Adipose tissue (tissue), 3 donors: ENCODE data around the gene PTEN. TPM values are rescaled to one million over a fixed set of nuclear protein-coding genes. Genes with fewer than 3 reads are reported as not detected.

ENCODE experiments used
- H3K27ac ChIP-seq: one replicate; pipeline ENCODE4 v1.5.1; 2013; ENCODE audit warnings: low read depth, low read length
- WGBS, 3 donors: extraction: QIAGEN DNeasy Blood & Tissue Kit; methylation state at CpG; one replicate each; pipeline ENCODE4 v1.1.7; 2013; 5-methylcytosine and 5-hydroxymethylcytosine counted together
- polyA plus RNA-seq, 3 donors: library from polyadenylated mRNA; stranded (reverse); fragments of 200-250 nt; gene quantifications; one replicate each; pipeline ENCODE4 v1.2.3, GENCODE V29; 2013
- donor health status: healthy with polysubstance abuse.
- donor health status: Bipolar disorder and iron deficiency.
- donor health status: healthy.

The PTEN gene
- polyA plus RNA-seq, 3 donors: 18.1 to 106 (median 46.5) TPM

- 66 to 78% (median 66%) methylated on average over 3 of the region's 3 CpGs for WGBS, 3 donors
- no peak overlapping the region for H3K27ac ChIP-seq
Measured at GRCh38 chr10:87935290-87936141, 72.1 kb downstream of the PTEN start.

GRCh38 chr10:87940210-87940609, 76.8 kb downstream of the PTEN start:
- 94 to 98% (median 95%) methylated on average over 6 of the region's 6 CpGs for WGBS, 3 donors
- H3K27ac ChIP-seq: no peak overlapping the region

GRCh38 chr10:87942884-87943527, 79.6 kb downstream of the PTEN start:
- WGBS, 3 donors: 77 to 96% (median 91%) methylated on average over 1 of the region's 1 CpG
- no peak overlapping the region for H3K27ac ChIP-seq

GRCh38 chr10:87945984-87946383, 82.6 kb downstream of the PTEN start:
- no peak overlapping the region for H3K27ac ChIP-seq
- WGBS, 3 donors: 56 to 88% (median 75%) methylated on average over 6 of the region's 6 CpGs

- H3K27ac ChIP-seq: no peak overlapping the region
- WGBS, 3 donors: 20 to 72% (median 48%) methylated on average over 2 of the region's 2 CpGs
Measured at GRCh38 chr10:87952612-87953011, 89.2 kb downstream of the PTEN start.

GRCh38 chr10:87956055-87956454, 92.6 kb downstream of the PTEN start:
- no peak overlapping the region for H3K27ac ChIP-seq

- WGBS, 3 donors: 69 to 75% (median 71%) methylated on average over 5 of the region's 5 CpGs
- no peak overlapping the region for H3K27ac ChIP-seq
Measured at GRCh38 chr10:87957702-87958101, 94.3 kb downstream of the PTEN start.

GRCh38 chr10:87960230-87960629, 96.8 kb downstream of the PTEN start:
- no peak overlapping the region for H3K27ac ChIP-seq
- WGBS, 3 donors: 64 to 93% (median 91%) methylated on average over 4 of the region's 4 CpGs

- 41 to 60% (median 47%) methylated on average over 2 of the region's 2 CpGs for WGBS, 3 donors
- H3K27ac ChIP-seq: no peak overlapping the region
Measured at GRCh38 chr10:87961314-87961713, 97.9 kb downstream of the PTEN start.

- 58 to 71% (median 63%) methylated on average over 2 of the region's 2 CpGs for WGBS, 3 donors
- no peak overlapping the region for H3K27ac ChIP-seq
Measured at GRCh38 chr10:87966459-87966858, 103.0 kb downstream of the PTEN start.

- no peak overlapping the region for H3K27ac ChIP-seq
Measured at GRCh38 chr10:87973635-87974034, 110.2 kb downstream of the PTEN start.

- 85 to 91% (median 91%) methylated on average over 3 of the region's 3 CpGs for WGBS, 3 donors
Measured at GRCh38 chr10:87974130-87974529, 110.7 kb downstream of the PTEN start.

GRCh38 chr10:87974769-87975168, 111.3 kb downstream of the PTEN start:
- 89 to 96% (median 92%) methylated on average over 1 of the region's 1 CpG for WGBS, 3 donors
- no peak overlapping the region for H3K27ac ChIP-seq

More at GRCh38 chr10:87974130-87974529, 110.7 kb downstream of the PTEN start:
- H3K27ac ChIP-seq: no peak overlapping the region

- H3K27ac ChIP-seq: no peak overlapping the region
- WGBS, 3 donors: 64 to 73% (median 70%) methylated on average over 4 of the region's 4 CpGs
Measured at GRCh38 chr10:87976101-87976743, 112.8 kb downstream of the PTEN start.

GRCh38 chr10:87978166-87978565, 114.7 kb downstream of the PTEN start:
- 89 to 94% (median 93%) methylated on average over 2 of the region's 2 CpGs for WGBS, 3 donors
- H3K27ac ChIP-seq: no peak overlapping the region

GRCh38 chr10:87979847-87980246, 116.4 kb downstream of the PTEN start:
- H3K27ac ChIP-seq: no peak overlapping the region
- 84 to 95% (median 94%) methylated on average over 2 of the region's 2 CpGs for WGBS, 3 donors

GRCh38 chr10:87983716-87984115, 120.3 kb downstream of the PTEN start:
- WGBS, 3 donors: 89 to 98% (median 96%) methylated on average over 2 of the region's 2 CpGs
- H3K27ac ChIP-seq: no peak overlapping the region

GRCh38 chr10:87987206-87987605, 123.8 kb downstream of the PTEN start:
- no peak overlapping the region for H3K27ac ChIP-seq
- WGBS, 3 donors: 61 to 84% (median 79%) methylated on average over 2 of the region's 2 CpGs

- H3K27ac ChIP-seq: no peak overlapping the region
- 85 to 94% (median 90%) methylated on average over 5 of the region's 5 CpGs for WGBS, 3 donors
Measured at GRCh38 chr10:87991946-87992345, 128.5 kb downstream of the PTEN start.
